GM12892 (cell line): Measurements from ENCODE around the gene AVL9.

ENCODE experiments used
- DNase-seq: peaks from one replicate; pipeline ENCODE4 v3.0.0; 2011; ENCODE audit not compliant: insufficient read length
- FAIRE-seq: peaks from 2 replicates; lab custom pipeline; 2011; peaks lifted over from hg19 to GRCh38; lab: Jason Lieb, UNC
- POLR2A ChIP-seq: IDR thresholded peaks from 2 replicates; pipeline ENCODE4 v1.6.1; 2011; ENCODE audit warnings: low read depth, low read length, control low read depth
- POLR2AphosphoS5 ChIP-seq: IDR thresholded peaks from 2 replicates; pipeline ENCODE4 v1.6.1; 2011; ENCODE audit warnings: low read depth, low read length, control low read depth
- TAF1 ChIP-seq: IDR thresholded peaks from 2 replicates; pipeline ENCODE4 v1.6.1; 2011; ENCODE audit warnings: low read depth, mild to moderate bottlenecking, control low read depth, low read length, borderline replicate concordance

Gene AVL9

GRCh38 chr7:32542595-32542994 lies 47.3 kb downstream of the AVL9 start:
- no peak for TF ChIP-seq TAF1
- no peak for TF ChIP-seq POLR2A
- TF ChIP-seq POLR2AphosphoS5, result no peak
- no peak for FAIRE-seq
- DNase-seq, result no peak

DNA sequence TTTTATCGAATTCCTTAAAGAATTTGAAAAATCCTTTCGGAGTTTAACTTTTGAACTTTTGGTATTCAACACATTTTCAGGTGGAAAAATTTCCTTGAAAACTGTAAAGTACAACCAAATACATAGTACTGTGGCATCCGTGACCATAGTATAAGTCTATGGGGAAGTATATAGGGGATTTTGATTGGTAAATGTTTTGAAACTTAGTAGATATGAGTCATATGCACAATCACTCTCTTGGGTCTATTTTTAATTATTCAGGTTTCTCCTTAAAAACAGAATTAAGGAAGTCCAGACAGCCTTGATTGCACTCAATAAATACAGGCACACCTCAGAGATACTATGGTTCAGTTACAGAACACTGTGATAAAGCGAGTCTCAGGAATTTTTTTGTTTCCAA lies 64.2 kb downstream of the AVL9 start:
- TF ChIP-seq POLR2A (no peak), TAF1 (no peak), POLR2AphosphoS5 (no peak)
- no peak for DNase-seq
- no peak for FAIRE-seq

DNA sequence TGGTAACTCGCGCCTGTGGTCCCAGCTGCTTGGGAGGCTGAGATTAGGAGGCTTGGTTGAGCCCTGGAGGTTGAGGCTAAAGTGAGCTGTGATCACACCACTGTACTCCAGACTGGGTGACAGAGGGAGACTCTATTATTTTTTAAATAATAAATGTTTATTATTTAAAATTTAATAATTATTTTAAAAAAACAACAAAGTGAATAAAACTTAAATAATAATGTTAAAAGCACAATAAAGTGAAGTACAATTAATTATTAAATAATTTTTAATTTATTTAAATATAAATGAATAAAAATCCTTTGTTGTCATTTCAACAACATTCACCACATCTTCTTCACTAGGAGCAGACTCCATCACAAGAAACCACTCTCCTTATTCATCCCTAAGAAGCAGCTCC lies 64.8 kb downstream of the AVL9 start:
- no peak for TF ChIP-seq TAF1
- no peak for TF ChIP-seq POLR2AphosphoS5
- no peak for TF ChIP-seq POLR2A
- no peak for DNase-seq
- FAIRE-seq, result no peak

GRCh38 chr7:32561613-32562012 lies 66.3 kb downstream of the AVL9 start:
- FAIRE-seq (peak; percentile 50), DNase-seq (no peak)
- TF ChIP-seq POLR2A (no peak), POLR2AphosphoS5 (no peak), TAF1 (no peak)

- TF ChIP-seq TAF1, result no peak
- FAIRE-seq (no peak), DNase-seq (no peak)
Observed at GRCh38 chr7:32564542-32564941, 69.3 kb downstream of the AVL9 start.

GRCh38 chr7:32569388-32570289 lies 74.3 kb downstream of the AVL9 start:
- DNase-seq (no peak), FAIRE-seq (no peak)
- TF ChIP-seq POLR2AphosphoS5 (no peak), POLR2A (no peak), TAF1 (no peak)

GRCh38 chr7:32573110-32573687 lies 77.9 kb downstream of the AVL9 start:
- FAIRE-seq, result no peak
- DNase-seq, result no peak
- TF ChIP-seq TAF1 (no peak), POLR2A (no peak), POLR2AphosphoS5 (no peak)

GRCh38 chr7:32574626-32575025 lies 79.3 kb downstream of the AVL9 start:
- FAIRE-seq (no peak), DNase-seq (no peak)

GRCh38 chr7:32577421-32577820 lies 82.1 kb downstream of the AVL9 start:
- DNase-seq (no peak), FAIRE-seq (no peak)
- TF ChIP-seq TAF1 (no peak), POLR2AphosphoS5 (no peak), POLR2A (no peak)

More at GRCh38 chr7:32574626-32575025, 79.3 kb downstream of the AVL9 start:
- no peak for TF ChIP-seq POLR2A
- TF ChIP-seq TAF1, result no peak
- TF ChIP-seq POLR2AphosphoS5, result no peak

- FAIRE-seq, result no peak
- DNase-seq, result no peak
- no peak for TF ChIP-seq TAF1
Observed at GRCh38 chr7:32579776-32580175, 84.5 kb downstream of the AVL9 start.

DNA sequence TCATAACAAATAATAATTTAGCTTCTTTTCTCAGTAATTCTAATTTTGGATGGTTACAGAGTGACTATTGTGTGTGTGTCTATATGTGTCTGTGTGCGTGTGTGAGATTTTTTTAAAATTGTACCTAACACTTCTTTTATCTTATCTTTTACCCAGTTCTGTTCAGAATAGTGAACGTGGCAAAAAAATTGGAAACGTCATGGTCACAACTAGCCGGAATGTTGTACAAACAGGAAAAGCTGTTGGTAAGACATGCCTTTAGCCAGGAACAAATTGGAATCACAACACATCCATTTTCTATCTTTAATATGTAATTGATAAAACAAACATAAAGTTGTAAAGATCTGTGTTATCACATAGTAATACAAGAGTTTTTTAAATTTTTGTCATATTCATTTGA lies 85.4 kb downstream of the AVL9 start:
- DNase-seq (no peak), FAIRE-seq (no peak)
- TF ChIP-seq POLR2AphosphoS5 (no peak), POLR2A (no peak), TAF1 (no peak)

- TF ChIP-seq TAF1 (no peak), POLR2A (no peak), POLR2AphosphoS5 (no peak)
- FAIRE-seq, result no peak
- no peak for DNase-seq
Observed at GRCh38 chr7:32582036-32582435, 86.7 kb downstream of the AVL9 start.
